Measurements from ENCODE around the gene POLR3F. TPM values are rescaled to one million over a fixed set of nuclear protein-coding genes. Genes with fewer than 3 reads are reported as not detected.

POLR3F gene
- total and polyA plus RNA-seq, 4 donors = 2.5 to 9.8 (median 3.2) TPM

DNA sequence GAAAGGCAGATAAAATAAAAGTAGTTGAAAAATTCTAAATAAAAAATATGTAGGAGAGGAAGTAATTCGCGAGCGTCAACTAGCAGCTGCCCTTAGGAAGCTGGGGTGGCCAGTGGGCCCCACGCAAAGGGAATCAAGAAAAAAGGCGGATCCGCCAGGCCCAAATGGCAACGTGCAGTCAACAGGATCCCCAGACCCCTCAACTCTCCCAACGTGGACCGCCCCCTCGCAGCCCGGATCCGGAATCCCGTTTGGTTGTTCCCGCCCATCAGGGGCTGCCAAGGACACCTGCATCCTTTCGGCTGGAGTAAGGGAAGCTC lies 656 bp upstream of the POLR3F start:
- H3K9me3 ChIP-seq (ENCODE audit: control insufficient read depth in 4 of 4, low read length in 3 of 4) = no peaks in the 10 kb centered on the region
- WGBS = 1% methylated on average over 15 of the region's 15 CpGs
- no peak overlapping the region for H3K9ac ChIP-seq (ENCODE audit: low read depth in 1 of 2, low read length in 2 of 2)
- no peak for DNase-seq (ENCODE audit: low spot score)
- peaks cover 0 to 5% (median 2%) of the 10 kb centered on the region in 4 donors for H3K36me3 ChIP-seq (ENCODE audit: control insufficient read depth in 4 of 4, insufficient read depth in 3 of 4, low read depth in 1 of 4, low read length in 3 of 4)
- no peak for TF ChIP-seq RXRA (IDR thresholded peaks at IDR 0.05)
- H3K4me3 ChIP-seq (ENCODE audit: low read depth in 1 of 3, low read length in 3 of 3) = peak overlapping the region; percentile 79 to 96 (median 95)
- peaks cover 3 to 26% (median 20%) of the 10 kb centered on the region in 4 donors for H3K4me1 ChIP-seq (ENCODE audit: control insufficient read depth in 4 of 4, insufficient read depth in 4 of 4, low read length in 3 of 4)
- peak overlapping the region in 1 of 2 donors; percentile 93 for H3K27ac ChIP-seq (ENCODE audit: low read depth in 1 of 2, low read length in 2 of 2)
- H3K27me3 ChIP-seq (ENCODE audit: control insufficient read depth in 4 of 4, insufficient read depth in 4 of 4, low read length in 3 of 4) = no peaks in the 10 kb centered on the region

DNA sequence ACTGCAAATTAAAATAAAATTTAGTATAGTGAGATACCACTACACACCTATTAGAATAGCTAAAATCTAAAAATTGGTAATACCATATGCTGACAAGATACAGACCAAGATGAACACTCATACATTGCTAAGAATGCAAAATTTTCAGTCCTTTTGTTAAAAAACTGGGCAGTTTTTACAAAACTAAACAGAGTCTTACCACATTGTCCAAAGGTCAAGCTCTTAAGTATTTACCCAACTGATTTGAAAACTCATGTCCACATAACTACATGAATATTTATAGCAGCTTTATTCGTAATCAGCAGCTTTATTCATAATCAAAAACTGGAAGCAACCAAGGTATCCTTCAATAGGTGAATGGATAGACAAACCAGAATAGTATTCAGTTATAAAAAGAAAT lies 10.0 kb downstream of the POLR3F start:
- peaks cover 4 to 34% (median 23%) of the 10 kb centered on the region in 4 donors for H3K36me3 ChIP-seq (ENCODE audit: control insufficient read depth in 4 of 4, insufficient read depth in 3 of 4, low read depth in 1 of 4, low read length in 3 of 4)

More for the DNA sequence above, 10.0 kb downstream of the POLR3F start:
- Histone ChIP-seq H3K4me1 (ENCODE audit: control insufficient read depth in 4 of 4, insufficient read depth in 4 of 4, low read length in 3 of 4) (peaks cover 0 to 14% (median 8%) of the 10 kb centered on the region in 4 donors), H3K9me3 (ENCODE audit: control insufficient read depth in 4 of 4, low read length in 3 of 4) (no peaks in the 10 kb centered on the region), H3K4me3 (ENCODE audit: low read depth in 1 of 3, low read length in 3 of 3) (no peak overlapping the region), H3K27ac (ENCODE audit: low read depth in 1 of 2, low read length in 2 of 2) (no peak overlapping the region), H3K9ac (ENCODE audit: low read depth in 1 of 2, low read length in 2 of 2) (no peak overlapping the region), H3K27me3 (ENCODE audit: control insufficient read depth in 4 of 4, insufficient read depth in 4 of 4, low read length in 3 of 4) (no peaks in the 10 kb centered on the region)
- DNase-seq (ENCODE audit: low spot score) = no peak
- TF ChIP-seq NR2F2 (IDR thresholded peaks at IDR 0.05) = no peak
- TF ChIP-seq HNF4A (conservative IDR thresholded peaks at IDR 0.05) = peak; percentile 47 to 58
- TF ChIP-seq, protein P1, sequence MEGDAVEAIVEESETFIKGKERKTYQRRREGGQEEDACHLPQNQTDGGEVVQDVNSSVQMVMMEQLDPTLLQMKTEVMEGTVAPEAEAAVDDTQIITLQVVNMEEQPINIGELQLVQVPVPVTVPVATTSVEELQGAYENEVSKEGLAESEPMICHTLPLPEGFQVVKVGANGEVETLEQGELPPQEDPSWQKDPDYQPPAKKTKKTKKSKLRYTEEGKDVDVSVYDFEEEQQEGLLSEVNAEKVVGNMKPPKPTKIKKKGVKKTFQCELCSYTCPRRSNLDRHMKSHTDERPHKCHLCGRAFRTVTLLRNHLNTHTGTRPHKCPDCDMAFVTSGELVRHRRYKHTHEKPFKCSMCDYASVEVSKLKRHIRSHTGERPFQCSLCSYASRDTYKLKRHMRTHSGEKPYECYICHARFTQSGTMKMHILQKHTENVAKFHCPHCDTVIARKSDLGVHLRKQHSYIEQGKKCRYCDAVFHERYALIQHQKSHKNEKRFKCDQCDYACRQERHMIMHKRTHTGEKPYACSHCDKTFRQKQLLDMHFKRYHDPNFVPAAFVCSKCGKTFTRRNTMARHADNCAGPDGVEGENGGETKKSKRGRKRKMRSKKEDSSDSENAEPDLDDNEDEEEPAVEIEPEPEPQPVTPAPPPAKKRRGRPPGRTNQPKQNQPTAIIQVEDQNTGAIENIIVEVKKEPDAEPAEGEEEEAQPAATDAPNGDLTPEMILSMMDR (IDR thresholded peaks at IDR 0.05; ENCODE audit: low read depth, low read length, missing input control) = no peak
- peak; percentile 19 for TF ChIP-seq SP1 (IDR thresholded peaks at IDR 0.05)
- no peak for TF ChIP-seq FOXA2 (IDR thresholded peaks at IDR 0.05)
- no peak for TF ChIP-seq TAF1 (conservative IDR thresholded peaks at IDR 0.05)
- TF ChIP-seq HNF4G (IDR thresholded peaks at IDR 0.05) = no peak
- TF ChIP-seq RXRA (IDR thresholded peaks at IDR 0.05) = no peak
- TF ChIP-seq, protein P2, sequence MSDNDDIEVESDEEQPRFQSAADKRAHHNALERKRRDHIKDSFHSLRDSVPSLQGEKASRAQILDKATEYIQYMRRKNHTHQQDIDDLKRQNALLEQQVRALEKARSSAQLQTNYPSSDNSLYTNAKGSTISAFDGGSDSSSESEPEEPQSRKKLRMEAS (IDR thresholded peaks at IDR 0.05) = no peak
- no peak for TF ChIP-seq FOXA1 (IDR thresholded peaks at IDR 0.05)
- TF ChIP-seq RAD21 (IDR thresholded peaks at IDR 0.05) = no peak
- no peak for TF ChIP-seq YY1 (IDR thresholded peaks at IDR 0.05)
- no peak for TF ChIP-seq GABPA (IDR thresholded peaks at IDR 0.05 in 1 of 2, conservative IDR thresholded peaks at IDR 0.05 in 1 of 2)
- TF ChIP-seq EGR1 (IDR thresholded peaks at IDR 0.05; ENCODE audit: low read depth in 2 of 2) = no peak
- TF ChIP-seq, protein P3, sequence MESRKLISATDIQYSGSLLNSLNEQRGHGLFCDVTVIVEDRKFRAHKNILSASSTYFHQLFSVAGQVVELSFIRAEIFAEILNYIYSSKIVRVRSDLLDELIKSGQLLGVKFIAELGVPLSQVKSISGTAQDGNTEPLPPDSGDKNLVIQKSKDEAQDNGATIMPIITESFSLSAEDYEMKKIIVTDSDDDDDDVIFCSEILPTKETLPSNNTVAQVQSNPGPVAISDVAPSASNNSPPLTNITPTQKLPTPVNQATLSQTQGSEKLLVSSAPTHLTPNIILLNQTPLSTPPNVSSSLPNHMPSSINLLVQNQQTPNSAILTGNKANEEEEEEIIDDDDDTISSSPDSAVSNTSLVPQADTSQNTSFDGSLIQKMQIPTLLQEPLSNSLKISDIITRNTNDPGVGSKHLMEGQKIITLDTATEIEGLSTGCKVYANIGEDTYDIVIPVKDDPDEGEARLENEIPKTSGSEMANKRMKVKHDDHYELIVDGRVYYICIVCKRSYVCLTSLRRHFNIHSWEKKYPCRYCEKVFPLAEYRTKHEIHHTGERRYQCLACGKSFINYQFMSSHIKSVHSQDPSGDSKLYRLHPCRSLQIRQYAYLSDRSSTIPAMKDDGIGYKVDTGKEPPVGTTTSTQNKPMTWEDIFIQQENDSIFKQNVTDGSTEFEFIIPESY (IDR thresholded peaks at IDR 0.05) = no peak
- no peak for TF ChIP-seq JUND (IDR thresholded peaks at IDR 0.05)
- TF ChIP-seq, protein P4, sequence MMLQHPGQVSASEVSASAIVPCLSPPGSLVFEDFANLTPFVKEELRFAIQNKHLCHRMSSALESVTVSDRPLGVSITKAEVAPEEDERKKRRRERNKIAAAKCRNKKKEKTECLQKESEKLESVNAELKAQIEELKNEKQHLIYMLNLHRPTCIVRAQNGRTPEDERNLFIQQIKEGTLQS (IDR thresholded peaks at IDR 0.05) = no peak
- TF ChIP-seq, protein P5, sequence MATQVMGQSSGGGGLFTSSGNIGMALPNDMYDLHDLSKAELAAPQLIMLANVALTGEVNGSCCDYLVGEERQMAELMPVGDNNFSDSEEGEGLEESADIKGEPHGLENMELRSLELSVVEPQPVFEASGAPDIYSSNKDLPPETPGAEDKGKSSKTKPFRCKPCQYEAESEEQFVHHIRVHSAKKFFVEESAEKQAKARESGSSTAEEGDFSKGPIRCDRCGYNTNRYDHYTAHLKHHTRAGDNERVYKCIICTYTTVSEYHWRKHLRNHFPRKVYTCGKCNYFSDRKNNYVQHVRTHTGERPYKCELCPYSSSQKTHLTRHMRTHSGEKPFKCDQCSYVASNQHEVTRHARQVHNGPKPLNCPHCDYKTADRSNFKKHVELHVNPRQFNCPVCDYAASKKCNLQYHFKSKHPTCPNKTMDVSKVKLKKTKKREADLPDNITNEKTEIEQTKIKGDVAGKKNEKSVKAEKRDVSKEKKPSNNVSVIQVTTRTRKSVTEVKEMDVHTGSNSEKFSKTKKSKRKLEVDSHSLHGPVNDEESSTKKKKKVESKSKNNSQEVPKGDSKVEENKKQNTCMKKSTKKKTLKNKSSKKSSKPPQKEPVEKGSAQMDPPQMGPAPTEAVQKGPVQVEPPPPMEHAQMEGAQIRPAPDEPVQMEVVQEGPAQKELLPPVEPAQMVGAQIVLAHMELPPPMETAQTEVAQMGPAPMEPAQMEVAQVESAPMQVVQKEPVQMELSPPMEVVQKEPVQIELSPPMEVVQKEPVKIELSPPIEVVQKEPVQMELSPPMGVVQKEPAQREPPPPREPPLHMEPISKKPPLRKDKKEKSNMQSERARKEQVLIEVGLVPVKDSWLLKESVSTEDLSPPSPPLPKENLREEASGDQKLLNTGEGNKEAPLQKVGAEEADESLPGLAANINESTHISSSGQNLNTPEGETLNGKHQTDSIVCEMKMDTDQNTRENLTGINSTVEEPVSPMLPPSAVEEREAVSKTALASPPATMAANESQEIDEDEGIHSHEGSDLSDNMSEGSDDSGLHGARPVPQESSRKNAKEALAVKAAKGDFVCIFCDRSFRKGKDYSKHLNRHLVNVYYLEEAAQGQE (IDR thresholded peaks at IDR 0.05) = no peak
- 43% methylated on average over 1 of the region's 1 CpG for WGBS

Measured in liver (tissue), 9 donors.